H9 (cell line): Measurements from ENCODE around the gene PCSK9. TPM values are rescaled to one million over a fixed set of nuclear protein-coding genes. Genes with fewer than 3 reads are reported as not detected.
A peak's percentile ranks its signal among the peaks of the same experiment; 100 is the strongest.

Experiments used
- DNase-seq: peaks from one replicate; pipeline ENCODE4 v3.0.0-alpha.2; 2017
- H2AFZ ChIP-seq: one replicate; pipeline ENCODE4 v1.6.1; 2013; ENCODE audit warnings: mild to moderate bottlenecking, low read length, control low read depth, moderate library complexity
- H2AK5ac ChIP-seq: 2 replicates; pipeline ENCODE4 v1.6.1; 2013; ENCODE audit warnings: low read length, control low read depth, mixed read lengths; ENCODE audit not compliant: insufficient read length
- H2BK120ac ChIP-seq: one replicate; pipeline ENCODE4 v1.6.1; 2013; ENCODE audit warnings: low read depth, mild to moderate bottlenecking, low read length, control low read depth, inconsistent platforms; ENCODE audit not compliant: poor library complexity, severe bottlenecking
- H2BK12ac ChIP-seq: 2 replicates; pipeline ENCODE4 v1.6.1; 2013; ENCODE audit warnings: low read length, control low read depth, mixed read lengths, low read depth; ENCODE audit not compliant: insufficient read length
- H2BK15ac ChIP-seq: 2 replicates; pipeline ENCODE4 v1.6.1; 2013; ENCODE audit warnings: low read depth, low read length, control low read depth
- H2BK20ac ChIP-seq: one replicate; pipeline ENCODE4 v1.6.1; 2013; ENCODE audit warnings: low read depth, mild to moderate bottlenecking, low read length, control low read depth, inconsistent platforms; ENCODE audit not compliant: poor library complexity, severe bottlenecking
- H2BK5ac ChIP-seq: 2 replicates; pipeline ENCODE4 v1.6.1; 2013; ENCODE audit warnings: low read length, control low read depth, mixed read lengths; ENCODE audit not compliant: insufficient read length
- H3K14ac ChIP-seq: 2 replicates; pipeline ENCODE4 v1.6.1; 2013; ENCODE audit warnings: low read length, control low read depth; ENCODE audit not compliant: insufficient read depth
- H3K18ac ChIP-seq: 2 replicates; pipeline ENCODE4 v1.6.1; 2013; ENCODE audit warnings: low read depth, mild to moderate bottlenecking, mixed read lengths, low read length, control low read depth; ENCODE audit not compliant: insufficient read length
- H3K23ac ChIP-seq: 2 replicates; pipeline ENCODE4 v1.6.1; 2013; ENCODE audit warnings: low read length, control low read depth, mixed read lengths, low read depth; ENCODE audit not compliant: insufficient read length
- H3K23me2 ChIP-seq: 2 replicates; pipeline ENCODE4 v1.6.1; 2013; ENCODE audit warnings: low read depth, mild to moderate bottlenecking, mixed read lengths, low read length, control low read depth; ENCODE audit not compliant: insufficient read length, poor library complexity, severe bottlenecking
- H3K27ac ChIP-seq: 2 replicates; pipeline ENCODE4 v1.5.1; 2013; ENCODE audit warnings: low read length, control low read depth, mixed read lengths, low read depth; ENCODE audit not compliant: insufficient read length
- H3K27me3 ChIP-seq: 2 replicates; pipeline ENCODE4 v1.6.1; 2013; ENCODE audit warnings: low read length, control low read depth, inconsistent platforms; ENCODE audit not compliant: insufficient read depth
- H3K4ac ChIP-seq: 2 replicates; pipeline ENCODE4 v1.6.1; 2013; ENCODE audit warnings: low read depth, mild to moderate bottlenecking, control low read depth, inconsistent platforms, low read length, moderate library complexity
- H3K4me1 ChIP-seq: 2 replicates; pipeline ENCODE4 v1.6.1; 2013; ENCODE audit warnings: low read length, control low read depth, inconsistent platforms; ENCODE audit not compliant: insufficient read depth
- H3K4me2 ChIP-seq: 2 replicates; pipeline ENCODE4 v1.6.1; 2013; ENCODE audit warnings: low read length, control low read depth, mixed read lengths; ENCODE audit not compliant: insufficient read length, insufficient read depth
- H3K56ac ChIP-seq: 2 replicates; pipeline ENCODE4 v1.6.1; 2013; ENCODE audit warnings: low read depth, mild to moderate bottlenecking, mixed read lengths, low read length, control low read depth; ENCODE audit not compliant: insufficient read length
- H3K79me1 ChIP-seq: 2 replicates; pipeline ENCODE4 v1.6.1; 2013; ENCODE audit warnings: low read depth, mild to moderate bottlenecking, moderate library complexity, low read length, control low read depth, inconsistent platforms; ENCODE audit not compliant: insufficient read depth, poor library complexity, severe bottlenecking
- H3K79me2 ChIP-seq: 2 replicates; pipeline ENCODE4 v1.6.1; 2013; ENCODE audit warnings: low read length, control low read depth, inconsistent platforms; ENCODE audit not compliant: insufficient read depth
- H3K9ac ChIP-seq: 2 replicates; pipeline ENCODE4 v1.6.1; 2013; ENCODE audit warnings: low read length, control low read depth, mixed read lengths; ENCODE audit not compliant: insufficient read length; ENCODE audit errors: extremely low read depth
- H3K9me3 ChIP-seq: one replicate; pipeline ENCODE4 v1.6.1; 2013; ENCODE audit warnings: low read depth, low read length, inconsistent platforms; ENCODE audit not compliant: control insufficient read depth
- H3T11ph ChIP-seq: one replicate; pipeline ENCODE4 v1.6.1; 2013; ENCODE audit warnings: mild to moderate bottlenecking, low read length, control low read depth, inconsistent platforms
- H4K20me1 ChIP-seq: one replicate; pipeline ENCODE4 v1.6.1; 2013; ENCODE audit not compliant: control insufficient read depth, insufficient read length, insufficient read depth
- H4K5ac ChIP-seq: 2 replicates; pipeline ENCODE4 v1.6.1; 2013; ENCODE audit warnings: low read depth, mild to moderate bottlenecking, mixed read lengths, low read length, control low read depth; ENCODE audit not compliant: insufficient read length
- H4K8ac ChIP-seq: replicated peaks from 2 replicates; pipeline ENCODE4 v1.6.1; 2013; ENCODE audit warnings: low read length, control low read depth, mixed read lengths, low read depth; ENCODE audit not compliant: insufficient read length
- H4K91ac ChIP-seq: 2 replicates; pipeline ENCODE4 v1.6.1; 2013; ENCODE audit warnings: low read depth, mild to moderate bottlenecking, moderate library complexity, mixed read lengths, low read length, control low read depth; ENCODE audit not compliant: insufficient read length
- H3K27ac Mint-ChIP-seq, 3 experiments: 2 replicates in 2 of 3; 3 replicates in 1 of 3; pipeline ENCODE4 v1.8.0; 2020 to 2021; ENCODE audit warnings: mixed read lengths in 3 of 3, mild to moderate bottlenecking in 1 of 3, moderate library complexity in 1 of 3
- H3K27me3 Mint-ChIP-seq: 2 replicates; pipeline ENCODE4 v1.8.0; 2021; ENCODE audit warnings: low read depth, mild to moderate bottlenecking, moderate library complexity, mixed read lengths
- H3K36me3 Mint-ChIP-seq, 3 experiments: 2 replicates in 2 of 3; 3 replicates in 1 of 3; pipeline ENCODE4 v1.8.0; 2020 to 2021; ENCODE audit warnings: low read depth in 3 of 3, mixed read lengths in 3 of 3; ENCODE audit not compliant: insufficient read depth in 1 of 3
- H3K4me1 Mint-ChIP-seq, 2 experiments: 2 replicates each; pipeline ENCODE4 v1.8.0; 2020; ENCODE audit warnings: mixed read lengths in 2 of 2
- H3K4me3 Mint-ChIP-seq, 2 experiments: 2 replicates in 1 of 2; 3 replicates in 1 of 2; pipeline ENCODE4 v1.8.0; 2020 to 2021; ENCODE audit warnings: mild to moderate bottlenecking in 2 of 2, mixed read lengths in 2 of 2, moderate library complexity in 1 of 2
- H3K9me3 Mint-ChIP-seq, 2 experiments: 2 replicates in 1 of 2; 3 replicates in 1 of 2; pipeline ENCODE4 v1.8.0; 2020; ENCODE audit warnings: mild to moderate bottlenecking in 2 of 2, mixed read lengths in 2 of 2, moderate library complexity in 1 of 2
- WGBS: extraction: QIAGEN DNeasy Blood & Tissue Kit; methylation state at CpG from one replicate; pipeline ENCODE4 v1.1.7; 2013; ENCODE audit warnings: missing lambda C conversion rate, low lambda C conversion rate, mixed read lengths; ENCODE audit not compliant: insufficient read length; ENCODE audit errors: extremely low coverage; 5-methylcytosine and 5-hydroxymethylcytosine counted together
- total RNA-seq: library from RNA; stranded (reverse); gene quantifications from 2 replicates; pipeline ENCODE4 v1.2.1, GENCODE V29; 2021
- TF ChIP-seq, protein P1 (sequence below): fragments of 200-600 bp; sonication (generic); conservative IDR thresholded peaks from 3 replicates; pipeline ENCODE4 v1.8.0; 2021; ENCODE audit warnings: antibody characterized with exemption, mild to moderate bottlenecking

PCSK9 gene
- total RNA-seq, 1 experiment from 2014 or later = 75.1 TPM

DNA sequence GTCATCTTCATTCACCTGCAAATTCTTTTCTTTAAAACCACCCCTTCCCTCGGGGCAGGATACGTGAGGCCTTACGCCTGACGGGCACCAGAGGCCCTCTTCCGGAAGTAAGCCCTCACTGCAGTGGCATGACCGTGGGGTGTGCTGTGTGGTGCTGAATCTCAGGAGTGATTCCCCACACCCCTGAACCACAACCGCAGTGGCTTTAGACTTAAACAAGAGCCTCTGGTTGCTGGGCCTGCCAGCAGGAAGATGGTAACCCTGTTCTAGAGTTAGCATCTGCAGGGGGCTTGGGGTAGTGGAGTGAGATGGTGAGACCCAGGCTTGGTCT lies 28.5 kb upstream of the PCSK9 start:
- Mint-ChIP-seq H3K9me3 (peaks cover 10 to 15% of the 10 kb centered on the region in 2 experiments), H3K4me1 (peaks cover 15 to 18% of the 10 kb centered on the region in 2 experiments), H3K36me3 (peaks cover 0 to 15% (median 0%) of the 10 kb centered on the region in 3 experiments), H3K27ac (no peak overlapping the region; a peak in 1 of 7 replicates), H3K4me3 (no peak overlapping the region), H3K27me3 (peaks cover 28% of the 10 kb centered on the region)
- H3K27me3 ChIP-seq = no peaks in the 10 kb centered on the region
- peaks cover 3% of the 10 kb centered on the region; the same call in 1 of the 2 replicates for H3K4me1 ChIP-seq
- H3K14ac ChIP-seq = no peak overlapping the region; the same call in 1 of the 2 replicates
- H2BK15ac ChIP-seq = no peak overlapping the region
- H3K27ac ChIP-seq = no peak overlapping the region
- H3K4me2 ChIP-seq = no peak overlapping the region
- no peak overlapping the region for H3K9ac ChIP-seq
- H3K79me2 ChIP-seq = no peaks in the 10 kb centered on the region
- no peak overlapping the region for H3K56ac ChIP-seq
- H3K79me1 ChIP-seq = no peaks in the 10 kb centered on the region
- H2BK12ac ChIP-seq = no peak overlapping the region
- no peak overlapping the region for H3T11ph ChIP-seq
- no peaks in the 10 kb centered on the region for H3K9me3 ChIP-seq
- H2BK20ac ChIP-seq = no peak overlapping the region
- no peak overlapping the region for H3K23ac ChIP-seq
- no peak overlapping the region for H4K5ac ChIP-seq
- DNase-seq = peak; percentile 53
- H3K4ac ChIP-seq = no peak overlapping the region
- no peak overlapping the region for H3K18ac ChIP-seq
- H4K91ac ChIP-seq = no peak overlapping the region
- no CpG with 5 or more reads among the region's 7 CpGs for WGBS
- no peak overlapping the region for H4K8ac ChIP-seq
- no peak overlapping the region for H2BK120ac ChIP-seq
- H3K23me2 ChIP-seq = no peaks in the 10 kb centered on the region
- no peaks in the 10 kb centered on the region for H4K20me1 ChIP-seq
- H2AFZ ChIP-seq = no peak overlapping the region
- no peak overlapping the region for H2BK5ac ChIP-seq
- no peak overlapping the region for H2AK5ac ChIP-seq
- TF ChIP-seq, protein P1, sequence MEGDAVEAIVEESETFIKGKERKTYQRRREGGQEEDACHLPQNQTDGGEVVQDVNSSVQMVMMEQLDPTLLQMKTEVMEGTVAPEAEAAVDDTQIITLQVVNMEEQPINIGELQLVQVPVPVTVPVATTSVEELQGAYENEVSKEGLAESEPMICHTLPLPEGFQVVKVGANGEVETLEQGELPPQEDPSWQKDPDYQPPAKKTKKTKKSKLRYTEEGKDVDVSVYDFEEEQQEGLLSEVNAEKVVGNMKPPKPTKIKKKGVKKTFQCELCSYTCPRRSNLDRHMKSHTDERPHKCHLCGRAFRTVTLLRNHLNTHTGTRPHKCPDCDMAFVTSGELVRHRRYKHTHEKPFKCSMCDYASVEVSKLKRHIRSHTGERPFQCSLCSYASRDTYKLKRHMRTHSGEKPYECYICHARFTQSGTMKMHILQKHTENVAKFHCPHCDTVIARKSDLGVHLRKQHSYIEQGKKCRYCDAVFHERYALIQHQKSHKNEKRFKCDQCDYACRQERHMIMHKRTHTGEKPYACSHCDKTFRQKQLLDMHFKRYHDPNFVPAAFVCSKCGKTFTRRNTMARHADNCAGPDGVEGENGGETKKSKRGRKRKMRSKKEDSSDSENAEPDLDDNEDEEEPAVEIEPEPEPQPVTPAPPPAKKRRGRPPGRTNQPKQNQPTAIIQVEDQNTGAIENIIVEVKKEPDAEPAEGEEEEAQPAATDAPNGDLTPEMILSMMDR = peak; percentile 44; the same call in 2 of the 3 replicates
